GM06990 (cell line): ENCODE results near the gene CARMIL1.

ENCODE experiments used
- DNase-seq: peaks from one replicate; pipeline ENCODE4 v3.0.0-alpha.2; 2011; ENCODE audit not compliant: insufficient read length; ENCODE audit errors: extremely low read depth
- H3K27me3 ChIP-seq: replicated peaks from 2 replicates; pipeline ENCODE4 v1.6.0; 2011; ENCODE audit warnings: low read length; ENCODE audit not compliant: control insufficient read depth, insufficient read depth
- H3K36me3 ChIP-seq: 2 replicates; pipeline ENCODE4 v1.5.1; 2011; ENCODE audit warnings: low read length; ENCODE audit not compliant: control insufficient read depth, insufficient read depth
- H3K4me3 ChIP-seq: replicated peaks from 2 replicates; pipeline ENCODE4 v1.5.1; 2011; ENCODE audit warnings: low read depth, mild to moderate bottlenecking, control low read depth, low read length
- CTCF ChIP-seq: IDR thresholded peaks from 2 replicates; pipeline ENCODE4 v1.5.1; 2011; ENCODE audit warnings: low read length, control low read depth, mild to moderate bottlenecking, inconsistent platforms; ENCODE audit not compliant: insufficient read depth, poor library complexity, severe bottlenecking

The CARMIL1 gene

GRCh38 chr6:25250878-25251277, 28.3 kb upstream of the CARMIL1 start:
- no peak for DNase-seq
- no peaks in the 10 kb centered on the region for H3K36me3 ChIP-seq
- no peaks in the 10 kb centered on the region for H3K27me3 ChIP-seq
- TF ChIP-seq CTCF, result no peak
- no peak overlapping the region for H3K4me3 ChIP-seq

- no peak for TF ChIP-seq CTCF
- no peak for DNase-seq
- Histone ChIP-seq H3K27me3 (no peaks in the 10 kb centered on the region), H3K4me3 (no peak overlapping the region), H3K36me3 (no peaks in the 10 kb centered on the region)
These were observed 27.7 kb upstream of the CARMIL1 start for GRCh38 chr6:25251426-25251825.

GRCh38 chr6:25253351-25253750, 25.8 kb upstream of the CARMIL1 start:
- DNase-seq, result no peak
- Histone ChIP-seq H3K36me3 (no peaks in the 10 kb centered on the region), H3K27me3 (no peaks in the 10 kb centered on the region), H3K4me3 (no peak overlapping the region)
- no peak for TF ChIP-seq CTCF

- no peak for DNase-seq
- no peaks in the 10 kb centered on the region for H3K36me3 ChIP-seq
- TF ChIP-seq CTCF, result no peak
- no peak overlapping the region for H3K4me3 ChIP-seq
- no peaks in the 10 kb centered on the region for H3K27me3 ChIP-seq
These were observed 24.5 kb upstream of the CARMIL1 start for GRCh38 chr6:25254671-25255070.

GRCh38 chr6:25257686-25258348, 21.4 kb upstream of the CARMIL1 start:
- no peak for TF ChIP-seq CTCF
- Histone ChIP-seq H3K27me3 (no peaks in the 10 kb centered on the region), H3K4me3 (no peak overlapping the region), H3K36me3 (no peaks in the 10 kb centered on the region)
- DNase-seq, result no peak

- TF ChIP-seq CTCF, result no peak
- Histone ChIP-seq H3K27me3 (no peaks in the 10 kb centered on the region), H3K36me3 (no peaks in the 10 kb centered on the region), H3K4me3 (no peak overlapping the region)
- no peak for DNase-seq
These were observed 19.4 kb upstream of the CARMIL1 start for GRCh38 chr6:25259756-25260155.
